ENCODE measurements around the gene RELT.
A peak's percentile ranks its signal among the peaks of the same experiment; 100 is the strongest.

The RELT gene

DNA sequence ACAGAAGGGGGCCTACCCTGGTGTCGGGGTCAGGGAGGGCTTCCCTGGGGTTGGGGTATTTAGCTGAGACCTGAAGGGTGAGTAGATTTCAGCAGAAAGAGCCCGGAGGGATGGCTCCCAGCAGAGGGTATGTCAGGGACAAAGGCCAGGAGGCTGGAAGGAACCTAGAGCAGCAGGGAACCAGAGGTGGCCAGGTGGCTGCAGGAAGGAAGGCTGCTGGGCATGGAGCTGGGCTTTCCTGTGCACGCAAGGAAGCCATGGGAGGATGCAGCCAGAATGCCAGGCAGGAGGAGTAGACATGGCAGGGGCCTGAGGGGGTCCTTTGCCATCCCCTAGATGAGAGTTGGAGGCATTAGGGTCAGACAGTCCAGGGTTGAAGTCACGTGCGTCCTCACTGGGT, 27.4 kb upstream of the RELT start:
- no peak for DNase-seq (ENCODE audit: low spot score)

- no peak for DNase-seq (ENCODE audit: low spot score)
Measured at GRCh38 chr11:73349633-73350032, 26.6 kb upstream of the RELT start.

GRCh38 chr11:73350908-73351636, 25.1 kb upstream of the RELT start:
- DNase-seq (ENCODE audit: low spot score) = peak; percentile 69

DNA sequence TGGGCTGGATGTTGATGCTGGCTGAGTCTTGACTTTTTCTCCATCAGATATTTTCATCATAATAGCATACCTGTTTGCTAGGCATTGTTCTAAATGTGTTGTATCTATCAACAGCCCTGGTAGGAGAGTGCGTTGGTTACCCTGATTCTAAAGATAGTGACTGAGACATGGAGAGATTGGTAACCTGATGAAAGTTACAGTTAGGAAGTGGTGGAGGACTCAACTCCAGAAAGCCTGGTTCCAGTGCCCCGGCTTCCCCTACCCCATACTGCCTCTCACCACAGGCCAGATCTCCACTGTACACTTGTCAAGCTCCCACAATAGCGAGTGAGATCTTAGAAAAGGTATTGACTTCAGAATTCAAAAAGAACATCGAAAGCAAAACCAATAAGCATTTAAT, 22.8 kb upstream of the RELT start:
- DNase-seq (ENCODE audit: low spot score) = no peak

DNA sequence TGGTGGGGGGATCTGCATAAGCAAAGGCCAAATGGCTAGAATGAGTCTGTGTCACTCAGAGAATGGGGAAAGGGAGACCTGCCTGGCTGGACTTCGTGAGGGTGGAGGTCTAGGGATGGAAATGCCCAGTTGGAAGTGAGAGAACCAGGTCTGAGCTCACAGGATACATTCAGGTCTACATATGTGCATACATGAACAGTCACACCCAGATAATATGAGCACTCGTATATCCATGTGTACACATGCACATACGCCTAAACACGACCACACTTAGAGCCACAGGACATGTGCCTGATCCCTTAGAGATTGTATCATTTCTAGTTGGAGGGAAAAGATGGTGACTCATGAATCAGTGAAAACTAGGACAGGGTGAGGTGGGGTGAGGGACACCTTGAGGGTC, 21.1 kb upstream of the RELT start:
- DNase-seq (ENCODE audit: low spot score) = no peak

DNA sequence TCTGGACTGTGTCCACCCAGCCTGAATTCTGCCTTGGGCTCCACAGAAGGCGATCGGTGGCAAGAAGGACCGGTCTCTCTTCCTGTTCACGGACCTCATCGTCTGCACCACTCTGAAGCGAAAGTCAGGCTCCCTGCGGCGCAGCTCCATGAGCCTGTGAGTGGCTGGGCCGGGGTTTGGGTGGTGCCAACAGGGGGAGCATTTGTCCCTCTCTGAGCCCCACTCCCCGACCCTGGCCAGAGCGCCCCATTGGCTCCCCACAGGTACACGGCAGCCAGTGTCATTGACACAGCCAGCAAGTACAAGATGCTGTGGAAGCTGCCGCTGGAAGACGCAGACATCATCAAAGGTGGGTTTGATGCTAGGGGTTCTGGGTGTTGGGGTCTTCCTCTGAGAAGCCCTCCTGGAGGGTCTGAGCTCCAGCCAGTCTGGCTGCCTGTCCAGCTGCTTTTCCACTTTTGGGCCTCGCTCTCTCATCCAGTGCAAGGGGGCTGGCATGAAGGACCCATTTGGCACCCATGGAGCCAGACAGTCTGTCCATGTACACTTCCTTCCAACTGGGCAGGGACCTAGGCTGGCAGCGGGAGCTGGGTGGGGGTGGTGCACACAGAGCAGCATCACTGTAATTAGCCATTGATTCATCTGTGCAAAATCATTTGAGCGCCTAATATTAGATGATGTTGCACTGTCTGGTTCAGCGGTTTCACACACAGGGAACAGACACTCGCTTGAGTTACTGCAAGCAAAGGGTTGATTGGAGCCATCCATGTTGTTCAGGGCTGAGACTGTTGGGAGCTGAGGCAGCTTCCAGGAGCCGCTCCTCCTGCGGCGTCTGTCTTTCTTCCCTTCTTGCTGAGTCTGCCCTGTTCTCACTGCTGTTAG, 19.0 kb upstream of the RELT start:
- DNase-seq (ENCODE audit: low spot score) = no peak

GRCh38 chr11:73358071-73358470, 18.1 kb upstream of the RELT start:
- DNase-seq (ENCODE audit: low spot score) = no peak

DNA sequence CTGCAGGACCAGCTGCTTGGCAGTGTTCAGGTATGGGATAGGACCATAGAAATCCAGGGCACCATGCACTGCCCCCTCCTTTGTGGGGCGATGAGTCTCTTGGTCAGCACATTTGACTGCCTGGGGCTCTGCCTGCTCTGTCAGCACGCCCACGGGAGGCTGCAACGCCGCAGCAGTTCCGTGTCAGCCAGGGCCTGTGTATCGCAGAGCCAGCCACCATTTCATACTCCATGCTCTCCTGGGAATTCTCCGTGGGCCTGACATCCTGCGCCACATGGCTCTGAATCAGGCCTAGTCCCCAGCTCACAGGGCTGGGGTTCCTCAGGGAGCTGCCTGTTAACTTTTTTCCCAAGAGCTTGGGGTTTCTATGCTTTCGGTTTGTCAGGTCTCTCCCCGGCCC, 16.9 kb upstream of the RELT start:
- DNase-seq (ENCODE audit: low spot score) = no peak

DNA sequence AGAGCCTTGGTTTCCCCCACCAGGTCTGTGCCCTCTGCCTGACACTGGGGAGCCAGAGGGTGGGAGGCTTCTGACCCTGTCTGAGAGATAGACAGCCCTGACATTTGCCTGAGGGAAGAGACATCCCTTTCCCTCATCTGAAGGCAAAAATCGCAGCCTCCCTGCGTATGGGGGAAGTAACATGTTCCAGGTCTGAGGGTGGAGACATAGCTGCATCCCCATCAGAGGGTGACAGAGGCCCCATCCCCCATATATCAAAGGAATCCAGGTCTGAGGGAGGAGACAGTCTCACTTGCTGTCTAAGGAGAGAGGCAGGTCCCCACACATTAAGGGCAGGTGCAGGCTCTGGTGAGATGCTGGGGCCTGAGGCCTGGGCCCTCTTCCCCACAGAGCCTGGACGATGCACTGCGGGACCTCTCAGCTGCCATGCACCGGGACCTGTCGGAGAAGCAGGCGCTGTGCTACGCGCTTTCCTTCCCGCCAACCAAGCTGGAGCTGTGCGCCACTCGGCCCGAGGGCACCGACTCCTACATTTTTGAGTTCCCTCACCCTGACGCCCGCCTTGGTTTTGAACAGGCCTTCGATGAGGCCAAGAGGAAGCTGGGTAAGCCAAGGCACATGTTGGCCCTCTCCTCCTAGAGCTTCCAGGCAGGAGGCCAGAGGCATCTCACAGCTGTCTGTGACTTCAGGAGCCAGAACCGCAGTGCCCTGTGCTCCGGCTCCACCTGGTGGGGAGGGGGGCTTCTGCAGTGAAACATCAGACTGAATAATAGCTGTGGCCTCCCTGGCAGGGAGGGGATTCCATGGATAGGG, 16.1 kb upstream of the RELT start:
- DNase-seq (ENCODE audit: low spot score) = peak; percentile 51

DNA sequence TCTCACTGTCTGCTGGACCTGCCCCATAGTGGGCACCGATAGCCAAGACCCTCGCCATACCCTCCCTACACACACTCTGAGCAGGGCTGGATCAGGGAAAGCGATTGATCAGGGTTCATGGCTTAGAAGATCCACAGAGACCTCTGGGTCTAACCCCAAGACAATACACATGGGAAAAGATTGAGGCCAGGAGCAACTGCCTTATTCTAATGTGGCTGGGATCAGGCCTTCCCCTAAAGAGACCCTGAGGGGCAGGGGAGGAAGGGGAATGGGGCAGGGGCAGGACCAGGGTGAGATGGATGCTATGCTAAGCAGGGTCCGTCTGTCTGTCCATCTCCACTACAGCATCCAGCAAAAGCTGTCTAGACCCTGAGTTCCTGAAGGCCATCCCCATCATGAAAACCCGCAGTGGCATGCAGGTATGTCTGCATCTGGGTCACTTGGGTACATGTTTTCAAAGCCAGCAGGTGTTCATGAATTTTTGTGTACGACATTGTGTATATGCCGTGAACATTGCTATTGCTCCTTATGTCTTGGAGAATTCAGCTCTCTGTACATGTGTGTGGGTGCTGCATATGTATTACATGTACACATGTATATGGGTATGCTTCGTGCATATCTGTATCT, 15.3 kb upstream of the RELT start:
- DNase-seq (ENCODE audit: low spot score) = no peak

GRCh38 chr11:73361953-73362776, 14.0 kb upstream of the RELT start:
- no peak for DNase-seq (ENCODE audit: low spot score)

DNA sequence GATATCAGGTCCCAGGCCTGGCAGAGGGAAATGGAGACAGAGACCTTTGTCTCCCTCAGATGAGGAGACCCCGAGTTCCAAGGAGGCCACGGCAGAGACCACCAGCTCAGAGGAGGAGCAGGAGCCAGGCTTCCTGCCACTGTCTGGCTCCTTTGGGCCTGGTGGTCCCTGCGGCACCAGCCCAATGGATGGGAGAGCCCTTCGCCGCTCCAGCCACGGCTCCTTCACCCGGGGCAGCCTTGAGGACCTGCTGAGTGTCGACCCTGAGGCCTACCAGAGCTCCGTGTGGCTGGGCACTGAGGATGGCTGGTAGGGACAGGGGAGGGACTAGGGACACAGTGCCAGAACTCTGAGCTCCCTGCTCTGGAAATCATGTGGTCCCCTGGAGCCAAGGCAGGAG, 13.1 kb upstream of the RELT start:
- no peak for DNase-seq (ENCODE audit: low spot score)

- no peak for DNase-seq (ENCODE audit: low spot score)
Measured at GRCh38 chr11:73365352-73366264, 10.6 kb upstream of the RELT start.

GRCh38 chr11:73366265-73366610, 10.0 kb upstream of the RELT start:
- DNase-seq (ENCODE audit: low spot score) = no peak

DNA sequence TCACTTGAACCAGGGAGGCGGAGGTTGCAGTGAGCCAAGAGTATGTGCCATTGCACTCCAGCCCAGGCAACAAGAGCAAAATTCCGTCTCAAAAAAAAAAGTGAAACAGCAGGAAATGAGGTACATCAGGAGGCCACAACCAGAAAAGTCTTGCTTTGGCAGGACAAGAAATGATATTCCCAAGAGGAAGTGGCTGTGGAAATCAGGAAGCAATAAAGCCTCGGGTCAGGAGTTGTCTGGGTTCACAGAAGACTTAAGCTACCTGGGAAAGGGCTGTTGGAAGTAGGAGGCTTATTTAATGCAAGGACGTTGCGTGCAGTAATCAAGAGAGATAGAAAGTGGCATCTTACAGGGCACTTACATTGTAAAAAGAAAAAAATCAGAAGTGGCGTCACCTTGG, 9.2 kb upstream of the RELT start:
- no peak for DNase-seq (ENCODE audit: low spot score)

DNA sequence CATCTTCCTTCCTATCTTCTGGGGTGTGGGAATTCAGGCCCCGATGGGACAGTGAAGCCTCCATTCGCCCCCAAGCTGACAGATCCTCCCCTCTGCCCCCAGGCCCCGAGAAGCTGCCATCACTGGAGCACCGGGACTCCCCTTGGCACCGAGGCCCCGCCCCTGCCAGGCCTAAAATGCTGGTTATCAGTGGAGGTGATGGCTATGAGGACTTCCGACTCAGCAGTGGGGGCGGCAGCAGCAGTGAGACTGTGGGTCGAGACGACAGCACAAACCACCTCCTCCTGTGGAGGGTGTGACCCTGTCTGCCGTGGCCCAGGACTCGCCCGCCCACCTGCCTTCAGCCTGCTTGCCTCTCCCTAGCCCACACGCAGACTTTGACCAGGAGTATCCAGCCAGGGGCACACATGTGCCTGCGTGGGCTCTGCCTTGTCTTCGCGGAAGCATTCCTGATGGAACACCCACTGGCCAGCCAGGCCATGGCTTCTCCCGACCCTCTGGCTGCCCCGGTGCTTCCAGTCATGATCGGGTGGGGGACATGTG, 8.6 kb upstream of the RELT start:
- no peak for DNase-seq (ENCODE audit: low spot score)

DNA sequence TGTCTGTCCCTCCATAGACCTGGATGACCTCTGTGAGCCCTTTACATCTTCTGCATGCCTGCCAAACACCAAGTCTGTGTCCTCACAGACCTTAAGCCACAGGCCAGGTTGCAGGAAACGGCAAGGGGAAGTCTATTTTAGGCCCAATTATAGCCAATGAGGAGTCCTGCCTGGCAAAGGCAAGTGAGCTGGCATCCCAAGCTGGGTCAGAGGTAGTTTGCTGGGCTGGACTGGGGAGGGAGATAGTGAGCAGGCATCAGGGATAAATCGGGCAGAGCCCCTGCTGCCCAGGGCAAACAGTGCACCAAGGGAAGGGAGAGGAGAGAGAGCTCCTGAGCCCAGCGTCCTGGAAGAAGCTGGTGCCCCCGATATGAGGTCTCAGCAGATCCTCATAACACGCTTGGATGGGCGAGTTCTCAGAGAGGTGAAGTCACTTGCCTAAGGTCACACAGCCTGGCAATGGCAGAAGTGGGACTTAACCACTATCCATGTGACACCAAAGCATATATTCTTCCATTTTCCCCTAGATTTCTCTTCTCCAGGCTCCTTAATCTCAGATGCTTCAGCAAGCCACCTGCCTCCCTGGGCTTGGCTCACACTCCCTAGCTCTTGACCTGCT, 3.7 kb upstream of the RELT start:
- DNase-seq (ENCODE audit: low spot score) = peak; percentile 39

DNA sequence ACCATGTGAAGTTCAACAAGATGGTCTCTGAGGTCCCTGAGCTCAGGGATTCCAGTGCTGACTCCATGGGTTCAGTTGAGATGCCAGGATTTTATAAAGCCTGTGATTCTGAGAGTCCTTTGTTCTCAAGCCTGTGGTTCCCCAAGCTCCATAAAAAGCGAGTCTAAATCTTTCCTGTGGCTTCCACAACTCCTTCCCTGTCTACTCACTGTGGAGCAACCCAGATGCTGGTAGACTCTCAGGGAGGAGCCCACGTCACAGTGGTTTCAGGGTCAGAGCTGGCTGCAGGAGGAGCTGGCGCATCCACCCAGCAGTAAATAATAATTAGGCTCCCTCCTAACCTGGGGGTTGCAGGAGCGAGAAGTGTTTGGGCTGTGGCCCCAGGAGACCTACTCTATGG, 2.0 kb upstream of the RELT start:
- DNase-seq (ENCODE audit: low spot score) = no peak

DNA sequence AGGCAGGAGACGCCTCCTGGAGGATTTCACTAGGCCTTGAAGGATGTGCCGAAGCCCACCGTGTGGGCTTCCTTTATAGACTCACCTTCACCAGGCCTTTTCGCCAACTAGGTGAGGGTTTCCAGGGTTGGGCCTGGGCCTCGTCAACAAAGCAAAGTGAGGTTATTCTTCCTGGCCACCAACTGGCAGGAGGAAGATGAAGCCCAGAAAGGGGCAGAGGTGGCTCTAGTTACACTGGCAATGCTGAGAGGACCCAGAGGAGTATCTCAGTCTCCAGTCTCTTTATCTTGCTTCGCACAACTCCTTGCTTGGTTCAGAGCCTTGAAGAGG, 404 bp upstream of the RELT start:
- no peak for DNase-seq (ENCODE audit: low spot score)
